ENCODE measurements around the gene ITGB3BP. TPM values are rescaled to one million over a fixed set of nuclear protein-coding genes. Genes with fewer than 3 reads are reported as not detected.
"Not testable (repeated sequence)": the region's sequence is repeated elsewhere in the genome, so short reads cannot be mapped to it uniquely, and the experiment has no call there.

Gene ITGB3BP
- total RNA-seq, 1 donor from 2014 or later, result 12.7 TPM

DNA sequence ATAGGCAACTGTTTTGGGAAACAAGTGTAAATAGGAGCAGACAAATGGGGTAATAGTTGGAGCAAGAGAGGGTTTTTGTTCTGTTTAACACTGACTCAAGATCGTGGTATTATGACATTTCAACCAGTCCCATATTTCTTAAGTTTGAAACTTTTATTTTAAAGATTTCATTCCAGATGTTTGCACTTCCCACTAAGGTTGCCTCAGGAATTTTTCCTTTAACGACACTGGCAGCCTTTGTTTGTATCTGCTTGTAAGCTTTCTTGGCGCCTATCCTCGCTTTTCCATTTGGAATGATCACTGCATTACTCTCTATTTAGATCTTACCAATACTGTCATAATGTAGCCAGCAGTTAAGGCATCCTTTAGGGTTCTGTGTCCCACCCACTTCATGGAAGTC is 87.9 kb downstream of the ITGB3BP start:
- no peak for DNase-seq (ENCODE audit: low spot score)
- no peaks in the 10 kb centered on the region for H3K27me3 Mint-ChIP-seq (ENCODE audit: low read depth)
- TF ChIP-seq, protein P1, sequence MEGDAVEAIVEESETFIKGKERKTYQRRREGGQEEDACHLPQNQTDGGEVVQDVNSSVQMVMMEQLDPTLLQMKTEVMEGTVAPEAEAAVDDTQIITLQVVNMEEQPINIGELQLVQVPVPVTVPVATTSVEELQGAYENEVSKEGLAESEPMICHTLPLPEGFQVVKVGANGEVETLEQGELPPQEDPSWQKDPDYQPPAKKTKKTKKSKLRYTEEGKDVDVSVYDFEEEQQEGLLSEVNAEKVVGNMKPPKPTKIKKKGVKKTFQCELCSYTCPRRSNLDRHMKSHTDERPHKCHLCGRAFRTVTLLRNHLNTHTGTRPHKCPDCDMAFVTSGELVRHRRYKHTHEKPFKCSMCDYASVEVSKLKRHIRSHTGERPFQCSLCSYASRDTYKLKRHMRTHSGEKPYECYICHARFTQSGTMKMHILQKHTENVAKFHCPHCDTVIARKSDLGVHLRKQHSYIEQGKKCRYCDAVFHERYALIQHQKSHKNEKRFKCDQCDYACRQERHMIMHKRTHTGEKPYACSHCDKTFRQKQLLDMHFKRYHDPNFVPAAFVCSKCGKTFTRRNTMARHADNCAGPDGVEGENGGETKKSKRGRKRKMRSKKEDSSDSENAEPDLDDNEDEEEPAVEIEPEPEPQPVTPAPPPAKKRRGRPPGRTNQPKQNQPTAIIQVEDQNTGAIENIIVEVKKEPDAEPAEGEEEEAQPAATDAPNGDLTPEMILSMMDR (IDR thresholded peaks at IDR 0.05), result no peak
- peaks cover 13% of the 10 kb centered on the region for H3K9me3 Mint-ChIP-seq (ENCODE audit: low read depth)
- no peak overlapping the region for H3K27ac Mint-ChIP-seq (ENCODE audit: unreplicated experiment)
- H3K4me1 Mint-ChIP-seq (ENCODE audit: low read depth), result no peaks in the 10 kb centered on the region
- no peak overlapping the region for H3K4me3 Mint-ChIP-seq (ENCODE audit: unreplicated experiment)
- peaks cover 7% of the 10 kb centered on the region for H3K36me3 Mint-ChIP-seq (ENCODE audit: low read depth)

DNA sequence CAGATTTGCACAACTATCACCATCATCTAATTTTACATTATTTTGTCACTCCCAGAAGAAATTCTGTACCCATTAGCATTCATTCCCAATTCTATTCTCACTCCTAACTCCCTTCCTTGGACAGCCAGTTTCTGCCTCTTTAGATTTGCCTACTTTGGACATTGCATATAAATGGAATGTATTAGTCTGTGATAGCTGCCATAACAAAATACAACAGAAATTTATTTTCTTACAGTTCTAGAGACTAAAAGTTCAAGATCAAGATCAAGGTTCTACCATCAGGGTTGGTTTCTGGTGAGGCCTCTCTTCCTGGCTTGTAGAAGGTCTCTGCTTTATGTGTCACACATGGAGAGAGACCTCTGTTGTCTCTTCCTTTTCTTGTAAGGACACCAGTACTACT is 93.7 kb downstream of the ITGB3BP start:
- TF ChIP-seq, protein P1 (IDR thresholded peaks at IDR 0.05), result no peak
- no peaks in the 10 kb centered on the region for H3K4me1 Mint-ChIP-seq (ENCODE audit: low read depth)
- H3K27me3 Mint-ChIP-seq (ENCODE audit: low read depth), result no peaks in the 10 kb centered on the region
- H3K36me3 Mint-ChIP-seq (ENCODE audit: low read depth), result peaks cover 14% of the 10 kb centered on the region
- H3K27ac Mint-ChIP-seq (ENCODE audit: unreplicated experiment), result no peak overlapping the region
- peaks cover 22% of the 10 kb centered on the region for H3K9me3 Mint-ChIP-seq (ENCODE audit: low read depth)
- H3K4me3 Mint-ChIP-seq (ENCODE audit: unreplicated experiment), result no peak overlapping the region
- no peak for DNase-seq (ENCODE audit: low spot score)

DNA sequence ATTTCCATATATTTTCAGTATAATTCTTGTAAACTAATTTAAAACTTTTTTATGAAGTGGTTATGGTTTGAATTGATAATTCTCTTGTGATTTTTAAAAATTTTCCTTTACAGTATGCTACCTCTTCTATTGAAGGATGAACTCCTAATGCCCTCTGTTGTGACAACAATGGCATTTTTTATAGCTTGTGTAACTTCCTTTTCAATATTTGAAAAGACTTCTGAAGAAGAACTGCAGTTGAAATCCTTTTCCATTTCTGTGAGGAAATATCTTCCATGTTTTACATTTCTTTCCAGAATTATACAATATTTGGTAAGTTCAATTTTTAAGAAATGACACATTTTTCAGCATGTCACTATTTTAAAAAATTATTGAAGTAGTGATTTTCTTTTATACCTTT is 94.2 kb downstream of the ITGB3BP start:
- no peak for DNase-seq (ENCODE audit: low spot score)
- no peak overlapping the region for H3K4me3 Mint-ChIP-seq (ENCODE audit: unreplicated experiment)
- TF ChIP-seq, protein P1 (IDR thresholded peaks at IDR 0.05), result no peak
- no peak overlapping the region for H3K27ac Mint-ChIP-seq (ENCODE audit: unreplicated experiment)
- H3K9me3 Mint-ChIP-seq (ENCODE audit: low read depth), result peaks cover 22% of the 10 kb centered on the region
- no peaks in the 10 kb centered on the region for H3K27me3 Mint-ChIP-seq (ENCODE audit: low read depth)
- no peaks in the 10 kb centered on the region for H3K4me1 Mint-ChIP-seq (ENCODE audit: low read depth)
- peaks cover 14% of the 10 kb centered on the region for H3K36me3 Mint-ChIP-seq (ENCODE audit: low read depth)

DNA sequence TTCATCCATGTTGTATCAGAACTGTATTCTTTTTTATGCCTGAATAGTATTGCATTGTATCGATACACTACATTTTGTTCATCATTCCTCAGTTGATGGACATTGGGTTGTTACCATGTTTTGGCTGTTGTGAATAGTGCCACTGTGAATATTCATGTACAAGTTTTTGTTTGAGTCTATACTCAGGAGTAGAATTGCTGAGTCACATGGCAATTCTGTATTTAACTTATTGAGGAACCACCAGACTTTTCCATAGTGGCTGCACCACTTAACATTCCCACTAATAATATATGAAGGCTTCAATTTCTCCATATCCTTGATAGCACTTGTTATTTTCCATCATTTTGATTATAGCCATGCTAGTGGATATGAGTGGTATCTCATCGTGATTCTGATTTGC is 99.4 kb downstream of the ITGB3BP start:
- TF ChIP-seq, protein P1 (IDR thresholded peaks at IDR 0.05), result no peak
- Mint-ChIP-seq H3K4me1 (ENCODE audit: low read depth) (no peaks in the 10 kb centered on the region), H3K27me3 (ENCODE audit: low read depth) (no peaks in the 10 kb centered on the region), H3K9me3 (ENCODE audit: low read depth) (no peaks in the 10 kb centered on the region), H3K36me3 (ENCODE audit: low read depth) (peaks cover 4% of the 10 kb centered on the region), H3K27ac (ENCODE audit: unreplicated experiment) (no peak overlapping the region), H3K4me3 (ENCODE audit: unreplicated experiment) (no peak overlapping the region)
- no peak for DNase-seq (ENCODE audit: low spot score)

DNA sequence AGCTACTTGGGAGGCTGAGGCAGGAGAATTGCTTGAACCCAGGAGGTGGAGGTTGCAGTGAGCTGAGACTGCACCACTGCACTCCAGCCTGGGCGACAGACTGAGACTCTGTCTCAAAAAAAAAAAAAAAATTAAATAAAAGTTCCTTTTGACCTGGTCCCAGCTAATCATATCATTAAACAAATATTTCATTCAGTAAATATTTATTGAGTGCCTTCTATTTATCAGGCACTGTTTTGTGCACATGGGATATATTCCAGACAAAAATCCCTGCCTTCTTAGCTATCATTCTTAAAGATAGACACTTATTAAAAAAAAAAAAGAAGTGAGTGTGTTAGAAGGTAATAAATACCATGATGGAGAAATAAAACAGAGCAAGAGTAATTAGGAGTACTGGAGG is 102.3 kb downstream of the ITGB3BP start:
- H3K27me3 Mint-ChIP-seq (ENCODE audit: low read depth); H3K36me3 Mint-ChIP-seq (ENCODE audit: low read depth): not testable (repeated sequence)

DNA sequence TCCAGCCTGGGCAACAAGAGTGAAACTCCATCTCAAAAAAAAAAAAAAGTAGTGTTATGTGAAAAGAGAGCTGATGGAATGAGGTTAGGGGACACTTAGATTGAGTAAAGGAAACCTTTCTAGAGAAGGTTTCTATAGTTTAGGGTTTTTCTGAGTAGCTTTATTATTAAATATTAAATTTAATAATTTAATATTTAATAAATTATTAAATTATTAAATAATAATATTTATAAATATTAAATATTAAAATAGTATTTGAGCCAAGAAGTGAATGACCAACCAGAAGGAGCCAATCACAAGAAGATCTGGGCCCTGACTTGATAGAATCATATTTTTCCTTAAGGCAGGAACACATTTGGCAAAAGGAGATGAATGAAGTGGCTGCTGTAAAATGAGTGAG is 104.9 kb downstream of the ITGB3BP start:
- Mint-ChIP-seq H3K4me3 (ENCODE audit: unreplicated experiment) (no peak overlapping the region), H3K27ac (ENCODE audit: unreplicated experiment) (peak overlapping the region; percentile 27), H3K36me3 (ENCODE audit: low read depth) (peaks cover 4% of the 10 kb centered on the region), H3K27me3 (ENCODE audit: low read depth) (no peaks in the 10 kb centered on the region), H3K9me3 (ENCODE audit: low read depth) (no peaks in the 10 kb centered on the region), H3K4me1 (ENCODE audit: low read depth) (peaks cover 3% of the 10 kb centered on the region)
- DNase-seq (ENCODE audit: low spot score), result no peak
- TF ChIP-seq, protein P1 (IDR thresholded peaks at IDR 0.05), result no peak

More for the DNA sequence above, 102.3 kb downstream of the ITGB3BP start:
- H3K9me3 Mint-ChIP-seq (ENCODE audit: low read depth); H3K27ac Mint-ChIP-seq (ENCODE audit: unreplicated experiment); DNase-seq (ENCODE audit: low spot score); H3K4me1 Mint-ChIP-seq (ENCODE audit: low read depth); H3K4me3 Mint-ChIP-seq (ENCODE audit: unreplicated experiment): not testable (repeated sequence)
